NCI-H748 (cell line): Measurements from ENCODE around the gene TMC2.
"Not testable (repeated sequence)": the region's sequence is repeated elsewhere in the genome, so short reads cannot be mapped to it uniquely, and the experiment has no call there.

Experiments used
- DNase-seq: peaks from one replicate; lab custom pipeline; 2025; ENCODE audit not compliant: unreplicated experiment; lab: John Stamatoyannopoulos, UW

TMC2 gene

DNA sequence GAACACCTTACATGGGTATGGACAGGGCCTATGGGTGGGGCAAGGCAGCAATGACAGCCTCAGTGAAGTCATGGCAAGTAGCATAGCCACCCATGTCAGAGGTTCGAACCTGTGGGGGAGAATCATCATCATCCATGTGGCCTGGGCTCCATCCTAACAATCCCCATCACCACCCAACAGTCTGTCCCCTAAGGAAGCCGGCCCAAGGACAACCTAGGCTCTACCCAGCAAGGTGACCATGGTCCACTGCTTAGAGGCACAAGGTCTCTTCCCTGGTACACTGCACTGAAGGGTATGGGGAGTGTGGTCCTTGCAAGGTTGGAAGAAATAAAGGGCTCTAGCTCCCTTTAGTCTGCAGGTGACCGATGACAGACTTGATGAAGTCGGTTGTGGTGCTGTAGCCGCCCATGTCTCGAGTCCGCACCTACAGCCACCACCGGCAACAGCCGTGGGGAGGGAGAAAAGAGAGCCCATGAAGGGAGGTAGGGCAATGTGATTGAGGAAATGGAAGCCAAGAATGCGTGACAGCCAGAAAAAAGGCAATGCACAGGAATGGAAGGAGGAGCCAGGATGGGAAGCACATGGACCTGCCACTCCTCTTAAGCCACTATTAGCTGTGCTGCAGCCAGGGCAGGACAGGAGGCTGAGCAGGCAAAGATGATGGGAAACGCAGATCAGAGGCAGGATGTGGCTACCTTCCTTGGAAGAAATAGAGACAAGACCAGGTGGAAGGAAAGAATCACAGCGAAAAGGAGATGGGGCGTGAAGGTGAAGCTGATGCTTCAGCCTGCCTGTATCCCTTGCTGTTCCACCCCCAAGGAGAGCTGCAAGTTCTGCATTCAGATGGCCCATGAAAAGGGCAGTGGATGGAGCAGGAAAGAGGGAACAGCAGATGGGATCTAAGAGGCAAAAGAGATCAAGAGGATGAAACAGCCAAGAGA lies 122.3 kb downstream of the TMC2 start:
- no peak for DNase-seq

DNA sequence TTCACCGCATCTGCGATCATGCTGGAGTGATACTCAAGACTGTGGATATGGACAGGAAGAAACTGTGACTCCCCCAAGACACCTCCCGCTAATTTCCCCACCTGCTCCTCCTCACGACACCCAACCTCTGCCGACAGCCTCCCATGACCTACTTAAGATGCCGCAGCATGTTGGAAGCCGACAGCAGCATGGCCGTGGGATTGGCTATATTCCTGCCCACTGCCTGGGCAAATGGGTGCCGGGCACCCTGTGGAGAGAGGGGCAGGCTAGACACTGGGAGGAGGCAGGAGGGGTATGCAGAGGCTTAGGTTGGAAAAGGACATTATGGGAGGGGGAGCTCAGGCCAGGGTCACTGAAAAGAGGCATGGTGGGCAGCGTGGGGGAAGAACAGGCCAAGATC lies 123.2 kb downstream of the TMC2 start:
- DNase-seq, result no peak

DNA sequence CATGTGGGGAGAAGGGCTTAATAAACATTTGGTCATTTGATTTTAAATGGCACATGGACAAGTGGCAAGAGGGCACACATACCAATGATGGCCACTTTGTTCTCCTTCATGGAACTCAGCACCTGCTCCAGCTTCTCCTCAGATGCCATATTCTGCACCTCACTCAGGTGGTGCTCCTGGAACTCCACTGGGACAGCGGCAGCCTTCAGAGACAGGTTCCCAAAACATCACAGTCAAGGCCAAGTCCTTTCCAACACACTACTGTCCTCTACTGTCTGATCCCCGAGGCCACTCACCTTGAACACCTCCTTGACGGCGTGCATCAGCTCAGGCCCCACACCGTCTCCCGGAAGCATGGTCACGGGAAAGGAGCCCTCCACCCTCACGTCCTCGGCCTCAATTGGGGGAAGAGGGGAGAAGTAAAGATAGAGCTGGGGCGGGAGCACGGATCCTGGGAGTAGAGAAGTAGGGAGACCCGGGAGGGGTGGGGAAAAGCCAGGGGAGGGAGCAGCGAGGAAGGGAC lies 127.1 kb downstream of the TMC2 start:
- no peak for DNase-seq

DNA sequence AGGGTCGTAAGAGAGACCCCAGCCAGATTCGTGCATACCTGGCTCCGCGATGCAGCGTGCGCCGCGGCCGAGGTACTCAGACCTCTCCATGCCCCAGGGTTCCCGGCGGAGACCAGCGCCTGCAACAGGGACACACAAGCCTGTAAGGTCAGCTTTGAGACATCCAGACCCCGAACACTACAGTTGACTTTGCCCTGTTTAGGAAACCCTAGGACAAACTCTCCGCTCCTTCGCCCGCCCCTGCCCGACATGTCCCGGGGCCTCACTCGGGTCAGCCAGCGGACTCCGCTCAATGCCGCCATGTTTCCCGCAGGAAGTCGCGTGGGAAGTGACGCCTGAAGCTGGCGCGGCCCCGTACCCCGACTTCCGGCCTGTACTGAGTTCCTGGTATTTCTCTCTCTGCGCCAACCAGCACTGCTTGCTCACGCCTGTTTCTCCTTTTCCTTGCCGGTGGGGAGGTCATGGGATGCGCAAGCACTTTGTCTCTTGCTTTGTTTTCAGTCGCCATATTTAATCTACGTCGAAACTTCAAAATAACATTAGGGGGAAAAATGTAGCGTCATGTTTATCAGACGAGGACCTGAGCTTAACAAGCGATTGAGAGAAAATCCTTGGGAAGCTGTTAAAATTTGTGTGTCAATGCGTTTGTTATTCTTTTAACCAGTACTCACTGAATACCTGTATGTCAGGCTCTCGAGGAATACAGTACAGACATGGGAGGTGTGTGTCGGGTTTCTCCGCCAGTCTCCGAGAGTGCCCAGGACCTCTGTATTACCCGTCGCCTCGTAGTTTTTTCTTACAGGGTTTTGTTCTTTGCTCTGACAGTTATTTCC lies 127.7 kb downstream of the TMC2 start, which contains the start of gene IDH3B:
IDH3B (minus strand) TSS at position 330 of the 833 bp plus-strand sequence; CDS start at position 302, 28 bp downstream.
- DNase-seq, result peak; percentile 98

DNA sequence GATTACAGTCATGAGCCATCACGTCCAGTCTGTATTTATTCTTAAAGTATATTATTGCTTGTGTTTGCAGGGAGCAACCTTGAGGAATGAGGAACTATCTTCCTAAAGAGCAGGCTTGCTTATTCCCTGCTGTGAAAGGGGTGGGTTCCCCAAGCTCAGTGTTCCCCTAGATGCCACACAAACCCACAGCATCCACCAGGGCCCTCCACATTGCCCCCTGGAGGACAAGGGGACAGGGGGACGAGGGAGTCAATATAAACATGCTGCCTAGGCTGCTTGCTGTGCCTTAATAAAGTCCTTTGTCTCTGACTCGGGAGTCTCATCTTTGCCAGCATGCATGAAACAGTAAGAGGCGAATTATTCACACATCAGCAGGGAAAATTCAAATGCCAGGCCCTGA lies 135.6 kb downstream of the TMC2 start:
- peak; percentile 28 for DNase-seq

DNA sequence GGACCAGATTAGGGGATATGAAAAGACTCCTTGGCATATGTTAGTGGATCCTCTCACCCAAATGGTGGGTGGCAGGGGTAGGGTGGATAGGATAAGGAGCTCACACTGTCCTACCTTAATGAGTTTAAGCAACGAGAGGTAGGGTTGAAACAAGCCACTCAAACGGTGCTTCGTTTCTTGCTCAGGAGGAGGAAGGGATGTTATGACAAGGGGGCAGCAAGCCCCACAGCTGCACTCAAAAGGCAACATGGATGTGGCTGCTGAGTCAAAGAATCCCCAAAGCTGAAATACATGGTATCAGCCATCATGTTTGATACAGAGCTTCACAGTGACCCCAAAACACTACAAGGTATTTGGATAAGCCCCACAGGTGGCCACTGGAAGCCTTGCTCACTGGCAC lies 136.1 kb downstream of the TMC2 start:
- no peak for DNase-seq

DNA sequence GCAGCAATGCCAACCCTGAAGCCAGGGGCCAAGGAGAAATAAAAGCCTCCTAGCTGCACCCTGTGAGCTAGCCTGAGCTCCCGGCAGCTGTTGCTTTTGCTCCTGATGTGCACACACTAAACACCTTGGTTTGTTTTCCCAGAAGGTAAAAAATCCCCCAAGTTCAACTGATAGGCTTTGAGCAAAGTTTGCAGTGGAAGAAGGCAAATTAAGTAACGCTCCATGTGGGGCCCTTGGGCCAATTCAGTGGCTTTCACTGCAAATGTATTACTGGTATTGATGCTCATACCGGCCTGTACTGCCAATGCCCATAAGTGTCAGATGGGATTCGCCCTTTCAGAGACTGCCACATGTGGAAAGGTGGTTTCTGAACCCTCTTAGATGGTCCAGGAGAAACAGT lies 137.1 kb downstream of the TMC2 start:
- DNase-seq, result no peak

DNA sequence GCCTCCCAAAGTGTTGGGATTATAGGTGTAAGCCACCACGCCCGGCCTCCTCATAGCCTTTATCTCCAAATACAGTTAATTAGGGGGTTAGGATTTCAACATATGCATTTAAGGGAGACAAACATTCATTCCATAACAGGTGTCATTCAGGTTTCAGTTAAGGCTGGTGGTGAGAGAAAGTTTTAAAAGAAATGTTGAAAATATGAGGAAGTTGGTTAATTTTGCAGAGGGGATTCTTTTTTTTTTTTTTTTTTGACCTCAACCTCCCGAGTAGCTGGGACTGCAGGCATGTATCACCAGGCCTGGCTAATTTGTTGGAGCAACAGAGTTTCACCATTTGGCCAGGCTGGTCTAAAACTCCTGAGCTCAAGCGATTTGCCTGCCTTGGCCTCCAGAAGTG lies 143.7 kb downstream of the TMC2 start:
- no peak for DNase-seq

DNA sequence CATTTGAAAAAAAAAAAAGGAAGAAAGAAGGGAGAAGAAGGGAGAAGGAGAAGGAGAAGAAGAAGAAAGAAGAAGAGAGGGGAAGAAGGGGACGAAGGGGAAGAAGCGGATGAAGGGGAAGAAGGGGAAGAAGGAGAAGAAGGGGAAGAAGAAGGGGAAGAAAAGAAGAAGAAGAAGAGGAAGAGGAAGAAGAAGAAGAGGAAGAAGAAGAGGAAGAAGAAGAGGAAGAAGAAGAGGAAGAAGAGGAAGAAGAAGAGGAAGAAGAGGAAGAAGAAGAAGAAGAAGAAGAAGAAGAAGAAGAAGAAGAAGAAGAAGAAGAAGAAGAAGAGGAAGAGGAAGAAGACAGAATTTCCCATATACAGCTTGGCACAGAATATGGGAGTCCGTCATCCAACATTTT lies 145.7 kb downstream of the TMC2 start:
- DNase-seq, result not testable (repeated sequence)

DNA sequence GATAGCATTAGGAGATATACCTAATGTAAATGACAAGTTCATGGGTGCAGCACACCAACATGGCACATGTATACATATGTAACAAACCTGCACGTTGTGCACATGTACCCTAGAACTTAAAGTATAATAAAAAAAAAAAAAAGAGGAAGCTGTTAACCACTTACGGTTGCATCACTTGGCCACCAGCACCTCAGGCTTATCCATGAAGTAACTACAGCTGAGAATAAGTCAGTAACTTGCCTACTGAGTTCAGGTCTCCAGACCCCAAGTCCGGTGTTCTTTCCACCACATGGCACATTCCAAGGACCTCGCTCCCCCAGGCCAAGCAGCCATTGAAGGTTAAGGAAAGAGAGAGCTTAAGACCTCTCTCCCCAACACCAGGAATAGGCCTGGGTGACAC lies 148.4 kb downstream of the TMC2 start:
- not testable (repeated sequence) for DNase-seq

DNA sequence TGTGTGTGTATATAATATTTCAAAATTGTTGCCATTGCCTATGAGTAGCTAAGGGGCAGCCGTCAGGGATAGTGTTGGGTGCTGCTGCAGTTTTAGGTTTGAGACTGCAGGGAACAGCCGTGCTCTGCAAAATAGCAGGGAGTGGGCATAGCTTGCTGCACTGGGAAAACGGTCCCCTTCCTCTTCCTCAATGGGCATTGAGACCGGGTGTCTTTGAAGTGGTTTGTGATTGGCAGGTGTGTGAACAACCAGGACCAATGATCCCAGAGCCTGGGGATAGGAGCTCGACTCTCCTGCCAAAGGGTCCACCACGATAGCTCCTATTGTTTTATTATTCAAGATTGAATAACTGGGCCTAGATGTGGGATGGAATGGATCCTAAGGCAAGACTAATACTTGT lies 151.1 kb downstream of the TMC2 start:
- no peak for DNase-seq

DNA sequence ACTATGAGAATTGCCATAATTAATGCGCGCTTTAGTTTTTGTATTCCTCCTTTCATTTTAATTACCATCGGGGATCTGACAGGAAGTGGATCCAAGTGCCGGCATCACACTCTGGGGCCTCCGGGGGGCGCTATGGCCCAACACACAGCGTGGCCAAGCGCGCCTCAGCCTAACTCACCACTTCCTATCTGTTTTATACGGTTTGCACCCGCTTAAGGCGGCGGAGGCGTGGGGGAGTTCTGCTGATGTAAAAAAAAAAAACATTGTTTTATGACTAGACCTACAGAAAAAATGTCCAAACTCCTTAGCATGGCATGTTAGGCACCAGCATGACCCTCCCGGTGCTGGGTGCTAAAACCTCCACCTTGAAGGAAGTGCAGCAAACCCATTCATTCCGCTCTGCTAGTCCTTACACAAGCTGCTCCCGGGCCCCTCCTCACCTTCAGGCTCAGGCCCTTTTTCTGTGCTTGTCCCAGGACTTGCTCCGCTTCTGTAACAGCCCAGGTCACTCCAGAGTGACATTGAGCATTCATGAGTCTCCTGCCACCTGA lies 151.7 kb downstream of the TMC2 start:
- DNase-seq, result peak; percentile 78

DNA sequence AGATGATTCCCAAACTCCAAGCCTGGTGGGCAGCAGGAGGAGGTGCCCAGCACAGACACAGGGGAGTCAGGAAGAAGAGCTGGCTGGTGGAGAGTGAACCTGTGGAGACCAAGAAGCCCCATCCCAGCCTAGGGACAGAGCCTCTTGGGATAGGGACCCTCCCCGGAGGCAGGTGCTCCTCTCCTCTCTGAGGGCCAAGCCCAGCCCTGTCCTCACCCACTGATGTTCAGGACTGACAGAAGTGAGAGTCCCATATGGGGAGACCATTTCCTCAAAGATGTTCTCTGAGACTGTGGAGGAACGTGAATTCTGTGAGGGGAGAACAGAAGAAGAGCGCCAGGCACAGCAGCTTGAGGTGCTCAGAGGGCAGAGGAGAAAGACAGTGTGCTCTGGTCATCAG lies 153.8 kb downstream of the TMC2 start:
- DNase-seq, result no peak

DNA sequence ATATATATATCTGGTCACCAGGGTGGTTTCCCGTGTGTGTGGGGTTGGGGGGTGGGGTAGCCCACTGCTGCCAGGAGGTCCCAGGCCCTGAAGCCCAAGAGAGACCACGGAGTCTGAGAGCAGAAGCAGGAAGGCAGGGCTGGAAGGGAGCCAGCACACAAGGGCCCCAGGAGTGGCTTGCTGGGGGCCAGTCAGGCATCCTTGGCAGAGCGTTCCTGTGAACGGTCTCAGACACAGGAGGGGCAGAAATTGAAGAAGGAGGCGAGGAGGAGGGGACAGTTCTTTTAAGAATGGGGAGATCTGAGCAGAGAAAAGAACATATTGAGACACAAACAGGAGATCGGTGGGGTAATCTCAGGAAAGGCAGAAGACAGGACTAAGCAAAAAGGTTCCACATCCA lies 154.3 kb downstream of the TMC2 start:
- no peak for DNase-seq

DNA sequence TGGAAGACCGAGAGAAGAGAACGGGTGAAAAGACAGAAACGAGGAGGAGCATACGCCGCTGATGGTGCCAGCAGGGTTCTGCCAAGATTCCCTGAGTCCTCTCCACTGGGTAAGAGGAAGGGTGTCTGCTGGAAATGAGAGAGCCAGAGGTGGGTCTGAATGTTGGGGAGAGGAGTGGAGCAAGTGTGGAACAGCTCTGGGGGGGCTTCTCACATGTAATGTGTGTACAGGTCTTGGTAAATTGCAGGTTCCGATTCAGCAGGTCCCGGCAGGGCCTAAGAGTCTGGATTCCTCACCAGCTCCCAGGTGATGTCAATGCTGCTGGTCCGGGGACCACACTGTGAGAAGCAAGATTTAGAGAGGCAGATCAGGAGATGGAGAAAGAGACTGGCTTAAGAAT lies 154.8 kb downstream of the TMC2 start:
- DNase-seq, result no peak
